Placental epithelial cell (primary cell): ENCODE results near the gene PAGE5. TPM values are rescaled to one million over a fixed set of nuclear protein-coding genes. Genes with fewer than 3 reads are reported as not detected.

Source experiments
- total RNA-seq: library from RNA; depleted of rRNA; stranded (reverse); fragments of >200 nt; gene quantifications from 2 replicates; pipeline ENCODE4 v1.2.3, GENCODE V29; 2012

Gene PAGE5, protein sequence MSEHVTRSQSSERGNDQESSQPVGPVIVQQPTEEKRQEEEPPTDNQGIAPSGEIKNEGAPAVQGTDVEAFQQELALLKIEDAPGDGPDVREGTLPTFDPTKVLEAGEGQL
- total RNA-seq: not detected in 2 replicates

DNA sequence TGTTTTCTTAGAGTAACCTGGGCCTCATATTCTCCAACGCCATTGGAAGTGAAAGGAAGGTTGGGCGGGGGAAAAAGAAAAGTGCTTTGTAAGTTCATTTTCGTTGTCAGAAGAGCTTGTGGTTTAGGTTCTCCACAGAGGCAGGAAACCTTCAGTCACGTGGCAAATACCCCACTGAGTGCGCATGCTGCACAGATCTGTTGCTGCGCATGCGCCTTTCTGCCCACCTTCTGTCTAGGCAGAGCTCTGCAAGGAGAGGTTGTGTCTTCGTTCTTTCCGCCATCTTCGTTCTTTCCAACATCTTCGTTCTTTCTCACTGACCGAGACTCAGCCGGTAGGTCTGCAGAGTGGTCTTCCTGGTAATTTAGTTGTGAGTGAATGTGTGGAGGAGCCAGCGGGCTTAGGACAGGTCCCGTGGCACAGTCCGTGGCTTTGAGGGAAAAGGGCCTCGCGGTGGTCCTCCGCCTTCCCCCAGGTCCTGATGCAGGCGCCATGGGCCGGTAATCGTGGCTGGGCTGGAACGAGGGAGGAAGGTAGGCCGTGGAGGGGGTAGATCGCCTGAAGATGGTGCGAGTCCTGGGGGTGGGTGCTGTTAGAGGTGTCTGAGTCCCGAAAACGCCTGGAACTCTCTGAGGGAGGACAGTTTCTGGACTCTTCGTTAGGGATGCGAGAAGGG, at the start of gene PAGE5:
Gene PAGE5 (plus strand): TSS at position 228 of the 676 bp plus-strand sequence. CDS start 1,037 bp downstream, outside the sequence.

GRCh38 chrX:55264816-55265215, 44.7 kb downstream of the PAGE5 start, which contains the start of gene PAGE3:
Gene PAGE3, minus strand, starts transcription at chrX:55264916. Its CDS starts 1,013 bp downstream, at chrX:55263903.

Other genes with a start within 250 kb of the PAGE5 start
- 0.22 and 0.39 TPM in 2 replicates for gene PFKFB1, start 226.2 kb upstream of the PAGE5 start, total RNA-seq
- gene APEX2, start 220.0 kb upstream of the PAGE5 start, total RNA-seq: 11.8 and 17.5 TPM in 2 replicates
- gene ALAS2, start 189.4 kb upstream of the PAGE5 start, total RNA-seq: not detected in 2 replicates
- not detected in 2 replicates for gene PAGE2B, start 145.3 kb upstream of the PAGE5 start, total RNA-seq
- not detected in 2 replicates for gene PAGE2, start 131.3 kb upstream of the PAGE5 start, total RNA-seq
- not detected in 2 replicates for gene PAGE3, start 44.6 kb downstream of the PAGE5 start, total RNA-seq
- gene MAGEH1, start 231.8 kb downstream of the PAGE5 start, total RNA-seq: 57.0 and 58.1 TPM in 2 replicates